H9 (cell line): ENCODE data around the gene ZNF627. TPM values are rescaled to one million over a fixed set of nuclear protein-coding genes. Genes with fewer than 3 reads are reported as not detected.

Experiments used
- DNase-seq: peaks from one replicate; pipeline ENCODE4 v3.0.0-alpha.2; 2017
- H2AFZ ChIP-seq: one replicate; pipeline ENCODE4 v1.6.1; 2013; ENCODE audit warnings: mild to moderate bottlenecking, low read length, control low read depth, moderate library complexity
- H2AK5ac ChIP-seq: 2 replicates; pipeline ENCODE4 v1.6.1; 2013; ENCODE audit warnings: low read length, control low read depth, mixed read lengths; ENCODE audit not compliant: insufficient read length
- H2BK120ac ChIP-seq: one replicate; pipeline ENCODE4 v1.6.1; 2013; ENCODE audit warnings: low read depth, mild to moderate bottlenecking, low read length, control low read depth, inconsistent platforms; ENCODE audit not compliant: poor library complexity, severe bottlenecking
- H2BK12ac ChIP-seq: 2 replicates; pipeline ENCODE4 v1.6.1; 2013; ENCODE audit warnings: low read length, control low read depth, mixed read lengths, low read depth; ENCODE audit not compliant: insufficient read length
- H2BK15ac ChIP-seq: 2 replicates; pipeline ENCODE4 v1.6.1; 2013; ENCODE audit warnings: low read depth, low read length, control low read depth
- H2BK20ac ChIP-seq: one replicate; pipeline ENCODE4 v1.6.1; 2013; ENCODE audit warnings: low read depth, mild to moderate bottlenecking, low read length, control low read depth, inconsistent platforms; ENCODE audit not compliant: poor library complexity, severe bottlenecking
- H2BK5ac ChIP-seq: 2 replicates; pipeline ENCODE4 v1.6.1; 2013; ENCODE audit warnings: low read length, control low read depth, mixed read lengths; ENCODE audit not compliant: insufficient read length
- H3K14ac ChIP-seq: 2 replicates; pipeline ENCODE4 v1.6.1; 2013; ENCODE audit warnings: low read length, control low read depth; ENCODE audit not compliant: insufficient read depth
- H3K18ac ChIP-seq: 2 replicates; pipeline ENCODE4 v1.6.1; 2013; ENCODE audit warnings: low read depth, mild to moderate bottlenecking, mixed read lengths, low read length, control low read depth; ENCODE audit not compliant: insufficient read length
- H3K23ac ChIP-seq: 2 replicates; pipeline ENCODE4 v1.6.1; 2013; ENCODE audit warnings: low read length, control low read depth, mixed read lengths, low read depth; ENCODE audit not compliant: insufficient read length
- H3K23me2 ChIP-seq: 2 replicates; pipeline ENCODE4 v1.6.1; 2013; ENCODE audit warnings: low read depth, mild to moderate bottlenecking, mixed read lengths, low read length, control low read depth; ENCODE audit not compliant: insufficient read length, poor library complexity, severe bottlenecking
- H3K27ac ChIP-seq: 2 replicates; pipeline ENCODE4 v1.5.1; 2013; ENCODE audit warnings: low read length, control low read depth, mixed read lengths, low read depth; ENCODE audit not compliant: insufficient read length
- H3K27me3 ChIP-seq: 2 replicates; pipeline ENCODE4 v1.6.1; 2013; ENCODE audit warnings: low read length, control low read depth, inconsistent platforms; ENCODE audit not compliant: insufficient read depth
- H3K4ac ChIP-seq: 2 replicates; pipeline ENCODE4 v1.6.1; 2013; ENCODE audit warnings: low read depth, mild to moderate bottlenecking, control low read depth, inconsistent platforms, low read length, moderate library complexity
- H3K4me1 ChIP-seq: 2 replicates; pipeline ENCODE4 v1.6.1; 2013; ENCODE audit warnings: low read length, control low read depth, inconsistent platforms; ENCODE audit not compliant: insufficient read depth
- H3K4me2 ChIP-seq: 2 replicates; pipeline ENCODE4 v1.6.1; 2013; ENCODE audit warnings: low read length, control low read depth, mixed read lengths; ENCODE audit not compliant: insufficient read length, insufficient read depth
- H3K56ac ChIP-seq: 2 replicates; pipeline ENCODE4 v1.6.1; 2013; ENCODE audit warnings: low read depth, mild to moderate bottlenecking, mixed read lengths, low read length, control low read depth; ENCODE audit not compliant: insufficient read length
- H3K79me1 ChIP-seq: 2 replicates; pipeline ENCODE4 v1.6.1; 2013; ENCODE audit warnings: low read depth, mild to moderate bottlenecking, moderate library complexity, low read length, control low read depth, inconsistent platforms; ENCODE audit not compliant: insufficient read depth, poor library complexity, severe bottlenecking
- H3K79me2 ChIP-seq: 2 replicates; pipeline ENCODE4 v1.6.1; 2013; ENCODE audit warnings: low read length, control low read depth, inconsistent platforms; ENCODE audit not compliant: insufficient read depth
- H3K9ac ChIP-seq: 2 replicates; pipeline ENCODE4 v1.6.1; 2013; ENCODE audit warnings: low read length, control low read depth, mixed read lengths; ENCODE audit not compliant: insufficient read length; ENCODE audit errors: extremely low read depth
- H3K9me3 ChIP-seq: one replicate; pipeline ENCODE4 v1.6.1; 2013; ENCODE audit warnings: low read depth, low read length, inconsistent platforms; ENCODE audit not compliant: control insufficient read depth
- H3T11ph ChIP-seq: one replicate; pipeline ENCODE4 v1.6.1; 2013; ENCODE audit warnings: mild to moderate bottlenecking, low read length, control low read depth, inconsistent platforms
- H4K20me1 ChIP-seq: one replicate; pipeline ENCODE4 v1.6.1; 2013; ENCODE audit not compliant: control insufficient read depth, insufficient read length, insufficient read depth
- H4K5ac ChIP-seq: 2 replicates; pipeline ENCODE4 v1.6.1; 2013; ENCODE audit warnings: low read depth, mild to moderate bottlenecking, mixed read lengths, low read length, control low read depth; ENCODE audit not compliant: insufficient read length
- H4K8ac ChIP-seq: replicated peaks from 2 replicates; pipeline ENCODE4 v1.6.1; 2013; ENCODE audit warnings: low read length, control low read depth, mixed read lengths, low read depth; ENCODE audit not compliant: insufficient read length
- H4K91ac ChIP-seq: 2 replicates; pipeline ENCODE4 v1.6.1; 2013; ENCODE audit warnings: low read depth, mild to moderate bottlenecking, moderate library complexity, mixed read lengths, low read length, control low read depth; ENCODE audit not compliant: insufficient read length
- H3K27ac Mint-ChIP-seq, 3 experiments: 2 replicates in 2 of 3; 3 replicates in 1 of 3; pipeline ENCODE4 v1.8.0; 2020 to 2021; ENCODE audit warnings: mixed read lengths in 3 of 3, mild to moderate bottlenecking in 1 of 3, moderate library complexity in 1 of 3
- H3K27me3 Mint-ChIP-seq: 2 replicates; pipeline ENCODE4 v1.8.0; 2021; ENCODE audit warnings: low read depth, mild to moderate bottlenecking, moderate library complexity, mixed read lengths
- H3K36me3 Mint-ChIP-seq, 3 experiments: 2 replicates in 2 of 3; 3 replicates in 1 of 3; pipeline ENCODE4 v1.8.0; 2020 to 2021; ENCODE audit warnings: low read depth in 3 of 3, mixed read lengths in 3 of 3; ENCODE audit not compliant: insufficient read depth in 1 of 3
- H3K4me1 Mint-ChIP-seq, 2 experiments: 2 replicates each; pipeline ENCODE4 v1.8.0; 2020; ENCODE audit warnings: mixed read lengths in 2 of 2
- H3K4me3 Mint-ChIP-seq, 2 experiments: 2 replicates in 1 of 2; 3 replicates in 1 of 2; pipeline ENCODE4 v1.8.0; 2020 to 2021; ENCODE audit warnings: mild to moderate bottlenecking in 2 of 2, mixed read lengths in 2 of 2, moderate library complexity in 1 of 2
- H3K9me3 Mint-ChIP-seq, 2 experiments: 2 replicates in 1 of 2; 3 replicates in 1 of 2; pipeline ENCODE4 v1.8.0; 2020; ENCODE audit warnings: mild to moderate bottlenecking in 2 of 2, mixed read lengths in 2 of 2, moderate library complexity in 1 of 2
- WGBS: extraction: QIAGEN DNeasy Blood & Tissue Kit; methylation state at CpG from one replicate; pipeline ENCODE4 v1.1.7; 2013; ENCODE audit warnings: missing lambda C conversion rate, low lambda C conversion rate, mixed read lengths; ENCODE audit not compliant: insufficient read length; ENCODE audit errors: extremely low coverage; 5-methylcytosine and 5-hydroxymethylcytosine counted together
- total RNA-seq: library from RNA; stranded (reverse); gene quantifications from 2 replicates; pipeline ENCODE4 v1.2.1, GENCODE V29; 2021
- TF ChIP-seq, protein P1 (sequence below): fragments of 200-600 bp; sonication (generic); conservative IDR thresholded peaks from 3 replicates; pipeline ENCODE4 v1.8.0; 2021; ENCODE audit warnings: antibody characterized with exemption, mild to moderate bottlenecking

ZNF627 gene
- total RNA-seq, 1 experiment from 2014 or later = 12.8 TPM

DNA sequence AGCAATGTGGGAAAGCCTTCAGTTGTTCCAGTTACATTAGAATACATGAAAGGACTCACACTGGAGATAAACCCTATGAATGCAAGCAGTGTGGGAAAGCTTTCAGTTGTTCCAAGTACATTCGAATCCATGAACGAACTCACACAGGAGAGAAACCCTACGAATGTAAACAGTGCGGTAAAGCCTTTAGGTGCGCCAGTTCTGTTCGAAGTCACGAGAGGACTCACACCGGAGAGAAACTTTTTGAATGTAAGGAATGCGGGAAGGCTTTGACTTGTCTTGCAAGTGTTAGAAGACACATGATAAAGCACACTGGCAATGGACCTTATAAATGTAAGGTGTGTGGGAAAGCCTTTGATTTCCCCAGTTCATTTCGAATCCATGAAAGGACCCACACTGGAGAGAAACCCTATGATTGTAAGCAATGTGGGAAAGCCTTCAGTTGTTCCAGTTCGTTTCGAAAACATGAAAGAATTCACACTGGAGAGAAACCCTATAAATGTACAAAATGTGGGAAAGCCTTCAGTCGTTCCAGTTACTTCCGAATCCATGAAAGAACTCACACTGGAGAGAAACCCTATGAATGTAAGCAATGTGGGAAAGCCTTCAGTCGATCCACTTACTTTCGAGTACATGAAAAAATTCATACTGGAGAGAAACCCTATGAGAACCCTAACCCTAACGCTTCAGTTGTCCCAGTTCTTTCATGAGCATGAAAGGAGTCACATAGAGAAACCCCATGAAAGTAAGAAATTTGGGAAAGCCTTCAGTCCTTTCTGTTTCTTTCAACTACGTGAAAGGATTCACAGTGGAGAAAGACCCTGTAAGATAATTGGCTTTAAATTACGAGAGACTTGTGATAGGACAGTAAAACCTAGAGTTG lies 20.1 kb downstream of the ZNF627 start:
- DNase-seq = no peak
- Histone ChIP-seq H2BK20ac (no peak overlapping the region), H3K56ac (no peak overlapping the region), H3K18ac (no peak overlapping the region), H4K5ac (no peak overlapping the region), H3K79me1 (peaks cover 1% of the 10 kb centered on the region), H3K27ac (no peak overlapping the region), H2AFZ (no peak overlapping the region), H3T11ph (no peak overlapping the region), H2BK120ac (no peak overlapping the region), H3K23me2 (no peaks in the 10 kb centered on the region), H4K20me1 (no peaks in the 10 kb centered on the region), H2BK5ac (no peak overlapping the region), H3K4me2 (no peak overlapping the region), H3K14ac (no peak overlapping the region), H3K9me3 (peaks cover 26% of the 10 kb centered on the region), H2BK12ac (no peak overlapping the region), H3K23ac (no peak overlapping the region), H3K4ac (no peak overlapping the region), H3K27me3 (no peaks in the 10 kb centered on the region), H4K8ac (no peak overlapping the region), H3K79me2 (peaks cover 1% of the 10 kb centered on the region; the same call in 1 of the 2 replicates), H4K91ac (no peak overlapping the region), H3K4me1 (no peaks in the 10 kb centered on the region; the same call in 1 of the 2 replicates), H2AK5ac (no peak overlapping the region), H2BK15ac (no peak overlapping the region), H3K9ac (no peak overlapping the region)
- Mint-ChIP-seq H3K4me1 (peaks cover 2% of the 10 kb centered on the region in 2 experiments; a peak in 3 of 4 replicates), H3K9me3 (peaks cover 45 to 46% of the 10 kb centered on the region in 2 experiments), H3K36me3 (peaks cover 83 to 86% (median 83%) of the 10 kb centered on the region in 3 experiments), H3K27me3 (no peaks in the 10 kb centered on the region), H3K27ac (no peak overlapping the region), H3K4me3 (no peak overlapping the region)
- no CpG with 5 or more reads among the region's 19 CpGs for WGBS
- TF ChIP-seq, protein P1, sequence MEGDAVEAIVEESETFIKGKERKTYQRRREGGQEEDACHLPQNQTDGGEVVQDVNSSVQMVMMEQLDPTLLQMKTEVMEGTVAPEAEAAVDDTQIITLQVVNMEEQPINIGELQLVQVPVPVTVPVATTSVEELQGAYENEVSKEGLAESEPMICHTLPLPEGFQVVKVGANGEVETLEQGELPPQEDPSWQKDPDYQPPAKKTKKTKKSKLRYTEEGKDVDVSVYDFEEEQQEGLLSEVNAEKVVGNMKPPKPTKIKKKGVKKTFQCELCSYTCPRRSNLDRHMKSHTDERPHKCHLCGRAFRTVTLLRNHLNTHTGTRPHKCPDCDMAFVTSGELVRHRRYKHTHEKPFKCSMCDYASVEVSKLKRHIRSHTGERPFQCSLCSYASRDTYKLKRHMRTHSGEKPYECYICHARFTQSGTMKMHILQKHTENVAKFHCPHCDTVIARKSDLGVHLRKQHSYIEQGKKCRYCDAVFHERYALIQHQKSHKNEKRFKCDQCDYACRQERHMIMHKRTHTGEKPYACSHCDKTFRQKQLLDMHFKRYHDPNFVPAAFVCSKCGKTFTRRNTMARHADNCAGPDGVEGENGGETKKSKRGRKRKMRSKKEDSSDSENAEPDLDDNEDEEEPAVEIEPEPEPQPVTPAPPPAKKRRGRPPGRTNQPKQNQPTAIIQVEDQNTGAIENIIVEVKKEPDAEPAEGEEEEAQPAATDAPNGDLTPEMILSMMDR = no peak
